OCI-LY7 (cell line): ENCODE measurements around the gene SLC23A1. TPM values are rescaled to one million over a fixed set of nuclear protein-coding genes. Genes with fewer than 3 reads are reported as not detected.
A peak's percentile ranks its signal among the peaks of the same experiment; 100 is the strongest.

Source experiments
- BruUV-seq: library from RNA; stranded (reverse); fragments of 400-500 nt; replicated peaks from 2 replicates; lab custom pipeline; 2021; lab: Mats Ljungman, UMichigan
- CTCF ChIA-PET: fragments of 300-600 bp; sonication (Branson Sonifier 250); formaldehyde crosslinking; loops from one replicate; lab custom pipeline; 2022; ENCODE audit warnings: antibody characterized with exemption; ENCODE audit not compliant: unreplicated experiment; lab: Charles Lee
- POLR2A ChIA-PET: fragments of 300-600 bp; sonication (Branson Sonifier 250); formaldehyde crosslinking; loops from one replicate; lab custom pipeline; 2022; ENCODE audit warnings: antibody characterized with exemption; lab: Charles Lee
- DNase-seq: peaks from one replicate; pipeline ENCODE4 v3.0.0-alpha.2; 2015; ENCODE audit warnings: low spot score
- H2AFZ ChIP-seq: fragments of 200-600 bp; sonication (generic), shearing (Covaris generic); 2 replicates; pipeline ENCODE4 v1.6.1; 2014; ENCODE audit warnings: mild to moderate bottlenecking, antibody characterized with exemption, low read length, moderate library complexity
- H3K27ac ChIP-seq: fragments of 200-600 bp; sonication (generic); 2 replicates; pipeline ENCODE4 v1.5.1; 2014; ENCODE audit warnings: mixed run types, low read depth, mild to moderate bottlenecking, moderate library complexity, low read length, inconsistent platforms; ENCODE audit not compliant: poor library complexity, severe bottlenecking
- H3K36me3 ChIP-seq: fragments of 200-600 bp; sonication (generic); 2 replicates; pipeline ENCODE4 v1.6.1; 2014; ENCODE audit warnings: mild to moderate bottlenecking, antibody characterized with exemption, low read length, moderate library complexity, mixed read lengths; ENCODE audit not compliant: insufficient read depth
- H3K4me1 ChIP-seq: fragments of 200-600 bp; sonication (generic); 2 replicates; pipeline ENCODE4 v1.5.1; 2014; ENCODE audit warnings: mild to moderate bottlenecking, low read length; ENCODE audit not compliant: insufficient read depth, poor library complexity, severe bottlenecking
- H3K4me2 ChIP-seq: fragments of 200-600 bp; sonication (generic); 2 replicates; pipeline ENCODE4 v1.6.1; 2014; ENCODE audit warnings: mild to moderate bottlenecking, low read length
- H3K4me3 ChIP-seq: fragments of 200-600 bp; sonication (generic); 2 replicates; pipeline ENCODE4 v1.5.1; 2014; ENCODE audit warnings: mild to moderate bottlenecking, low read depth, low read length; ENCODE audit not compliant: poor library complexity, severe bottlenecking
- H3K79me2 ChIP-seq: fragments of 200-600 bp; sonication (generic); 2 replicates; pipeline ENCODE4 v1.6.1; 2016; ENCODE audit warnings: low read depth, mild to moderate bottlenecking, low read length, moderate library complexity, mixed read lengths; ENCODE audit not compliant: insufficient read depth
- H3K9me2 ChIP-seq: fragments of 200-600 bp; sonication (generic); 2 replicates; pipeline ENCODE4 v1.6.1; 2016; ENCODE audit warnings: mild to moderate bottlenecking, low read length, mixed read lengths; ENCODE audit not compliant: insufficient read depth
- H3K9me3 ChIP-seq: fragments of 200-600 bp; sonication (generic); 2 replicates; pipeline ENCODE4 v1.6.1; 2014; ENCODE audit warnings: mild to moderate bottlenecking, mixed run types, low read length, mixed read lengths
- H4K20me1 ChIP-seq: fragments of 200-600 bp; sonication (generic); 2 replicates; pipeline ENCODE4 v1.6.1; 2014; ENCODE audit warnings: mild to moderate bottlenecking, antibody characterized with exemption, low read length, moderate library complexity, mixed read lengths; ENCODE audit not compliant: insufficient read depth
- EZH2phosphoT487 ChIP-seq: fragments of 200-600 bp; sonication (generic); IDR thresholded peaks from 2 replicates; pipeline ENCODE4 v1.6.1; 2018; ENCODE audit warnings: low read depth, borderline replicate concordance, mild to moderate bottlenecking, mixed run types, antibody characterized with exemption, low read length, moderate library complexity, mixed read lengths
- intact Hi-C: fragments of 100-400 bp; cut with micrococcal nuclease; formaldehyde crosslinking; loops from one replicate; pipeline ENCODE4 v1.10.0; 2022; ENCODE audit not compliant: unreplicated experiment
- total RNA-seq, 2 experiments: library from RNA; depleted of rRNA in 1 of 2; stranded (reverse); fragments of >200 nt in 1 of 2; shearing (Covaris generic) in 1 of 2; gene quantifications; 2 replicates each; pipeline ENCODE4 v1.2.3, GENCODE V29; 2014 to 2022
- TF ChIP-seq, protein P1 (sequence below): fragments of 200-600 bp; sonication (generic); conservative IDR thresholded peaks from 2 replicates; pipeline ENCODE4 v1.5.1; 2014; ENCODE audit warnings: mild to moderate bottlenecking, antibody characterized with exemption, low read length, moderate library complexity, mixed read lengths

SLC23A1 gene
- total RNA-seq, 2 experiments from 2014 or later, result 20.3 to 63.1 TPM

DNA sequence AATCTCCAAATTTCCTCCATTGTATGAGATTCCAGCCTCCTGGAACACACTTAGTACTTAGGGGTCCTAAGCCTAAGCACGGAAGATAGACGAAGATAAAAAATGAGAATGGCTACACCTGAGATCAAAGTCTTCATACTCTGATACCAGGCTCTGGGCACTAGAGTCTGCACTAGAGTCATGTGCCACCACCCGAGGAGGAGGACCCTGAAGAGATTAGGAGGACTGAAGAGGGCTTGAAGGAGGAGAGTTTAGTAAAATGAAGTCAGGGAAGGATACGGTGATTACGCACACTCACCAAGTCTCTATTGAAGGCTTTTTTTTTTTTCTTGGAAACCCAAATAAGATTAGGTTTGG is 21.4 kb upstream of the SLC23A1 start:
- no peaks in the 10 kb centered on the region for H3K79me2 ChIP-seq
- H2AFZ ChIP-seq, result peak overlapping the region; percentile 75
- DNase-seq, result peak; percentile 44
- intact Hi-C loops, result loop anchor here (10.0 kb wide), 1 partner anchor 210 kb away; the partner anchor contains the start of gene SIL1
- H3K9me3 ChIP-seq, result no peaks in the 10 kb centered on the region
- no peaks in the 10 kb centered on the region for H4K20me1 ChIP-seq
- no peak for TF ChIP-seq EZH2phosphoT487
- TF ChIP-seq, protein P1, sequence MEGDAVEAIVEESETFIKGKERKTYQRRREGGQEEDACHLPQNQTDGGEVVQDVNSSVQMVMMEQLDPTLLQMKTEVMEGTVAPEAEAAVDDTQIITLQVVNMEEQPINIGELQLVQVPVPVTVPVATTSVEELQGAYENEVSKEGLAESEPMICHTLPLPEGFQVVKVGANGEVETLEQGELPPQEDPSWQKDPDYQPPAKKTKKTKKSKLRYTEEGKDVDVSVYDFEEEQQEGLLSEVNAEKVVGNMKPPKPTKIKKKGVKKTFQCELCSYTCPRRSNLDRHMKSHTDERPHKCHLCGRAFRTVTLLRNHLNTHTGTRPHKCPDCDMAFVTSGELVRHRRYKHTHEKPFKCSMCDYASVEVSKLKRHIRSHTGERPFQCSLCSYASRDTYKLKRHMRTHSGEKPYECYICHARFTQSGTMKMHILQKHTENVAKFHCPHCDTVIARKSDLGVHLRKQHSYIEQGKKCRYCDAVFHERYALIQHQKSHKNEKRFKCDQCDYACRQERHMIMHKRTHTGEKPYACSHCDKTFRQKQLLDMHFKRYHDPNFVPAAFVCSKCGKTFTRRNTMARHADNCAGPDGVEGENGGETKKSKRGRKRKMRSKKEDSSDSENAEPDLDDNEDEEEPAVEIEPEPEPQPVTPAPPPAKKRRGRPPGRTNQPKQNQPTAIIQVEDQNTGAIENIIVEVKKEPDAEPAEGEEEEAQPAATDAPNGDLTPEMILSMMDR, result 0 out of 2 replicates have a peak, but pooled peaks have one; percentile 21
- peak overlapping the region; percentile 71 for H3K4me3 ChIP-seq
- ChIA-PET CTCF (interaction anchor here (3.1 kb wide), 1 partner anchor 13 kb away, joined by 12 read pairs; no protein-coding TSS in a partner anchor), POLR2A (interaction anchor here (0.6 to 1.0 kb wide), 3 partner anchors 11 to 111 kb away, joined by 3 to 4 read pairs (median 4); no protein-coding TSS in a partner anchor)
- H3K4me2 ChIP-seq, result peak overlapping the region; percentile 98
- no TSS peak for BruUV-seq
- peak overlapping the region; percentile 83 for H3K27ac ChIP-seq
- H3K9me2 ChIP-seq, result no peaks in the 10 kb centered on the region
- peaks cover 6% of the 10 kb centered on the region; the same call in 1 of the 2 replicates for H3K36me3 ChIP-seq
- peaks cover 43% of the 10 kb centered on the region for H3K4me1 ChIP-seq

DNA sequence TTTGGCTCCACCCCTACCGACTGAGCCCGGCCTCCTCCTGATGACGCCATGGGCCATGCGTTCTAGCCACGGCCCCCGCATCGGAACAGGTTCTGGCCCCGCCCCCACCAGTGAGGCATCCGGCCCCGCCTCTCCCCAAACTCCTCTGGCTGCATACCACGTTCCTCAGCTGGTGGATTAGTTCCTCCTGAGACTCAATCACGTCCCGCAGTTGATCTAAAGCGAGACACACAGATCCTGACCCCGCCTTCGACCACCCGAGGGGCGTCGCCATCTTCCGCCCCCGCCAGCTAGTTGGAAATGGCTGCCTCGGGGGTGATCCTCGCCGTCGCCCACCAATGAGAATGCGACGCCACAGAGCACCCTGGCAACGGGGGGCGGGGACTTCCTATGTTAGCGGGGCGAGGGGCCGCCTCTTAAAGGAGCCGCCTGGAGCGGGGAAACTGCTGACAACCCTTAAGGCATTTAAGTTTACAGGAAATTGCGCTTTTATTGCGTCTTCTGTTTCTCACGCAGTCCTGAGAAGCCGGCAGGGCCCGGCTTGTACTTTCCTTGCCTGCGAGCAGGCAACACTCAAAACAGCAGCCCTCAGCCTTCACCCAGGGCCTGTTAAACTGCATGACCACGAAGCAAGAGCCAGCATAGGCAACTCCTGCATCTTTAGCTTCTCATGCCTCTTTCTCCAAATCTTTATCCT is 20.8 kb upstream of the SLC23A1 start, which contains the start of gene SPATA24:
Gene SPATA24 (minus strand): TSS at position 303 of the 697 bp plus-strand sequence. CDS start 29 bp downstream, at position 274.
- no peaks in the 10 kb centered on the region for H3K79me2 ChIP-seq
- H3K36me3 ChIP-seq, result peaks cover 6% of the 10 kb centered on the region; the same call in 1 of the 2 replicates
- no TSS peak for BruUV-seq
- H4K20me1 ChIP-seq, result no peaks in the 10 kb centered on the region
- peak within 1 kb of the TSS; percentile 83 for H3K27ac ChIP-seq
- ChIA-PET CTCF (interaction anchor here (0.6 to 3.1 kb wide), 3 partner anchors 13 to 902 kb away, joined by 3 to 12 read pairs (median 3); no protein-coding TSS in a partner anchor), POLR2A (interaction anchor here (0.6 to 1.7 kb wide), 5 partner anchors 11 to 111 kb away, joined by 3 to 5 read pairs (median 4); partner anchors contain the start of gene MATR3)
- H2AFZ ChIP-seq, result peak within 1 kb of the TSS; percentile 75
- peak within 1 kb of the TSS; percentile 71 for H3K4me3 ChIP-seq
- peak within 1 kb of the TSS; percentile 98 for H3K4me2 ChIP-seq
- DNase-seq, result peak; percentile 98
- no peaks in the 10 kb centered on the region for H3K9me2 ChIP-seq
- intact Hi-C loops, result loop anchor here (10.0 kb wide), 1 partner anchor 209 kb away; the partner anchor contains the start of gene SIL1
- peaks cover 43% of the 10 kb centered on the region for H3K4me1 ChIP-seq
- no peaks in the 10 kb centered on the region for H3K9me3 ChIP-seq
- no peak for TF ChIP-seq EZH2phosphoT487

DNA sequence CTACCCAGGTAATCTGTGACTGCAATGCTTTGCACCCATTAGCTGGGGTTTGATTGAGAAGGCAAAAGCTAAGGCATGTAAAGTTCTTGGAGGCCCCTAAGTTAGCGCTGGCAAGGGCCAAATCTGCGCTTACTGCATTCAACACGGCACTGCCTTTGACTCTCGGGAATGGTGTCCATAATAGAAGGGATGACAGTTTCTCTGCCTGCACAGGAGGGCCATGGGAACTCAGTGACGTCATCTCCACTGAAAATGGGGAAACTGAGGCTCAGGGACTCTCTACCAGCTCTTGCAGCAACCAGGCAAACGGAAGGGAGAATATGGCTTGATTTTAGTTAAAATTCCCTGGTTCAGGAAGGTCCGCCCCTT is 20.3 kb upstream of the SLC23A1 start:
- H3K4me1 ChIP-seq, result peaks cover 41% of the 10 kb centered on the region
- ChIA-PET POLR2A (interaction anchor here (0.8 to 1.7 kb wide), 4 partner anchors 12 to 111 kb away, joined by 3 to 7 read pairs (median 4); partner anchors contain the start of gene MATR3), CTCF (interaction anchor here (3.1 kb wide), 1 partner anchor 12 kb away, joined by 12 read pairs; no protein-coding TSS in a partner anchor)
- BruUV-seq, result TSS peak; percentile 89
- H3K9me2 ChIP-seq, result no peaks in the 10 kb centered on the region
- no peaks in the 10 kb centered on the region for H4K20me1 ChIP-seq
- peak overlapping the region; percentile 83 for H3K27ac ChIP-seq
- peaks cover 6% of the 10 kb centered on the region; the same call in 1 of the 2 replicates for H3K36me3 ChIP-seq
- H3K4me3 ChIP-seq, result peak overlapping the region; percentile 71
- peak overlapping the region; percentile 98 for H3K4me2 ChIP-seq
- no peaks in the 10 kb centered on the region for H3K79me2 ChIP-seq
- H3K9me3 ChIP-seq, result no peaks in the 10 kb centered on the region
- no peak for DNase-seq
- intact Hi-C loops, result loop anchor here (10.0 kb wide), 1 partner anchor 209 kb away; the partner anchor contains the start of gene SIL1
- no peak for TF ChIP-seq EZH2phosphoT487
- TF ChIP-seq, protein P1, result no peak
- H2AFZ ChIP-seq, result peak overlapping the region; percentile 42; the same call in 1 of the 2 replicates
